Endothelial cell of umbilical vein (primary cell): Measurements from ENCODE around the gene HERC6. TPM values are rescaled to one million over a fixed set of nuclear protein-coding genes. Genes with fewer than 3 reads are reported as not detected.
"Not testable (repeated sequence)": the region's sequence is repeated elsewhere in the genome, so short reads cannot be mapped to it uniquely, and the experiment has no call there.

Experiments
- BruUV-seq: library from RNA; stranded (reverse); fragments of 400-500 nt; replicated peaks from 2 replicates; lab custom pipeline; 2021; lab: Mats Ljungman, UMichigan
- CTCF ChIA-PET: fragments of 300-600, 350-600 bp; sonication (Branson Sonifier 250); formaldehyde crosslinking; loops from one replicate; lab custom pipeline; 2021; ENCODE audit warnings: antibody characterized with exemption, inconsistent platforms; lab: Charles Lee
- POLR2A ChIA-PET: fragments of 300-600, 350-600 bp; sonication (Branson Sonifier 250); formaldehyde crosslinking; loops from one replicate; lab custom pipeline; 2021; ENCODE audit warnings: antibody characterized with exemption, inconsistent platforms; lab: Charles Lee
- DNase-seq: peaks from one replicate; pipeline ENCODE4 v3.0.0-alpha.2; 2011; ENCODE audit warnings: low read depth, low spot score
- FAIRE-seq: peaks from 2 replicates; lab custom pipeline; 2011; peaks lifted over from hg19 to GRCh38; lab: Jason Lieb, UNC
- H2AFZ ChIP-seq: 2 replicates; pipeline ENCODE4 v1.6.0; 2012; ENCODE audit warnings: low read depth, low read length, control low read depth, inconsistent platforms
- H3K27ac ChIP-seq: 2 replicates; pipeline ENCODE4 v1.5.1; 2011; ENCODE audit warnings: low read depth, mild to moderate bottlenecking, control low read depth, low read length, moderate library complexity; ENCODE audit not compliant: insufficient read depth
- H3K27me3 ChIP-seq, 2 experiments: 2 replicates each; pipeline versions ENCODE4 v1.6.0 to v1.6.1; 2011; ENCODE audit warnings: low read length in 2 of 2, mixed read lengths in 1 of 2; ENCODE audit not compliant: control insufficient read depth in 2 of 2, insufficient read depth in 2 of 2
- H3K36me3 ChIP-seq, 2 experiments: 2 replicates in 1 of 2; 3 replicates in 1 of 2; pipeline ENCODE4 v1.5.1; 2011; ENCODE audit warnings: low read length in 2 of 2, mild to moderate bottlenecking in 1 of 2, moderate library complexity in 1 of 2; ENCODE audit not compliant: control insufficient read depth in 2 of 2, insufficient read depth in 2 of 2; ENCODE audit errors: extremely low read depth in 1 of 2
- H3K4me1 ChIP-seq: 3 replicates; pipeline ENCODE4 v1.5.1; 2011; ENCODE audit warnings: mild to moderate bottlenecking, low read length; ENCODE audit not compliant: control insufficient read depth, insufficient read depth; ENCODE audit errors: extremely low read depth
- H3K4me2 ChIP-seq: 2 replicates; pipeline ENCODE4 v1.6.1; 2011; ENCODE audit warnings: low read length, control low read depth, mixed read lengths; ENCODE audit not compliant: insufficient read depth
- H3K4me3 ChIP-seq, 3 experiments: fragments of 200-600 bp in 1 of 3; sonication (generic), shearing (Covaris generic) in 1 of 3; replicated peaks in 1 of 3; 2 replicates each; pipeline ENCODE4 v1.5.1; 2011 to 2016; ENCODE audit warnings: control low read depth in 3 of 3, low read length in 3 of 3, mild to moderate bottlenecking in 2 of 3, inconsistent platforms in 1 of 3, low read depth in 1 of 3, moderate library complexity in 1 of 3; ENCODE audit not compliant: insufficient read depth in 1 of 3
- H3K79me2 ChIP-seq: 2 replicates; pipeline ENCODE4 v1.6.0; 2012; ENCODE audit warnings: low read length, inconsistent platforms; ENCODE audit not compliant: control insufficient read depth, insufficient read depth
- H3K9ac ChIP-seq: replicated peaks from 2 replicates; pipeline ENCODE3; 2011; ENCODE audit warnings: low read length, control low read depth; ENCODE audit not compliant: insufficient read depth; ENCODE audit errors: extremely low read depth
- H3K9me1 ChIP-seq: replicated peaks from 3 replicates; pipeline ENCODE4 v1.6.0; 2011; ENCODE audit warnings: mild to moderate bottlenecking, low read length; ENCODE audit not compliant: control insufficient read depth, insufficient read depth; ENCODE audit errors: extremely low read depth
- H3K9me3 ChIP-seq: replicated peaks from 2 replicates; pipeline ENCODE4 v1.5.1; 2012; ENCODE audit warnings: low read length, inconsistent platforms; ENCODE audit not compliant: control insufficient read depth, insufficient read depth
- H4K20me1 ChIP-seq: replicated peaks from 2 replicates; pipeline ENCODE3; 2011; ENCODE audit warnings: mild to moderate bottlenecking, low read length; ENCODE audit not compliant: control insufficient read depth, insufficient read depth; ENCODE audit errors: extremely low read depth
- CTCF ChIP-seq, 2 donors: IDR thresholded peaks; 1 replicate in 1 of 2; 2 replicates in 1 of 2; pipeline ENCODE4 v1.5.1; 2011; ENCODE audit warnings: low read length in 2 of 2, mild to moderate bottlenecking in 2 of 2, moderate library complexity in 2 of 2, control low read depth in 1 of 2, inconsistent platforms in 1 of 2, low read depth in 1 of 2; ENCODE audit not compliant: insufficient read depth in 1 of 2; ENCODE audit errors: extremely low read depth in 1 of 2
- EZH2 ChIP-seq: IDR thresholded peaks from 2 replicates; pipeline ENCODE4 v1.6.1; 2012; ENCODE audit warnings: borderline replicate concordance, low read depth, mild to moderate bottlenecking, moderate library complexity, low read length, inconsistent platforms; ENCODE audit not compliant: severe bottlenecking
- FOS ChIP-seq: IDR thresholded peaks from 2 replicates; pipeline ENCODE4 v1.6.1; 2011; ENCODE audit warnings: mild to moderate bottlenecking, low read length, moderate library complexity, borderline replicate concordance; ENCODE audit not compliant: insufficient read depth
- GATA2 ChIP-seq: IDR thresholded peaks from 2 replicates; pipeline ENCODE4 v1.7.0; 2011; ENCODE audit warnings: low read depth, mild to moderate bottlenecking, moderate library complexity, mixed read lengths, low read length; ENCODE audit not compliant: insufficient read length, insufficient read depth
- JUN ChIP-seq: IDR thresholded peaks from 2 replicates; pipeline ENCODE4 v1.6.1; 2011; ENCODE audit warnings: borderline replicate concordance, low read depth; ENCODE audit not compliant: insufficient read length, insufficient read depth
- MYC ChIP-seq: IDR thresholded peaks from one replicate; pipeline ENCODE4 v1.6.1; 2011; ENCODE audit warnings: mild to moderate bottlenecking, low read depth, low read length
- POLR2A ChIP-seq: IDR thresholded peaks from 2 replicates; pipeline ENCODE4 v1.6.1; 2012; ENCODE audit warnings: low read depth, mild to moderate bottlenecking, control low read depth, low read length
- POLR2AphosphoS5 ChIP-seq: IDR thresholded peaks from 2 replicates; pipeline ENCODE4 v1.6.1; 2012; ENCODE audit warnings: low read depth, mild to moderate bottlenecking, control low read depth, low read length, moderate library complexity; ENCODE audit not compliant: insufficient read depth
- dilution Hi-C: fragments of 300-500 bp; cut with MboI; formaldehyde crosslinking; loops from one replicate; pipeline ENCODE4 v1.15.0; 2019; ENCODE audit warnings: low sequenced_read_pairs; ENCODE audit not compliant: extremely low pct_ligation_motif_present
- intact Hi-C: fragments of 100-400 bp; cut with micrococcal nuclease; formaldehyde crosslinking; loops from one replicate; pipeline ENCODE4 v1.10.0; 2022
- polyA plus RNA-seq, 4 experiments: library from polyadenylated mRNA; depleted of rRNA in 3 of 4; stranded (reverse) in 3 of 4; unstranded in 1 of 4; fragments of >200 nt; gene quantifications; 2 replicates each; pipeline versions ENCODE4 v1.2.1 to v1.2.3, GENCODE V29; 2011 to 2012; ENCODE audit warnings: missing spikeins in 1 of 4
- total RNA-seq: library from RNA; stranded (reverse); gene quantifications from 2 replicates; pipeline ENCODE4 v1.2.3, GENCODE V29; 2021
- TF ChIP-seq, protein P1 (sequence below): IDR thresholded peaks from 2 replicates; pipeline ENCODE4 v1.6.1; 2011; ENCODE audit not compliant: insufficient read depth, insufficient read length

HERC6 gene
- total and polyA plus RNA-seq, 2 donors (not counting 3 experiments of a cell fraction or from before 2014, with no cell fraction given), result 2.1 to 5.0 TPM

GRCh38 chr4:88435987-88436693 lies 57.5 kb downstream of the HERC6 start:
- no peak overlapping the region for H3K4me2 ChIP-seq
- dilution Hi-C loops, result no loop called here
- no peak overlapping the region for H3K4me3 ChIP-seq
- H3K9me3 ChIP-seq, result no peaks in the 10 kb centered on the region
- no peak overlapping the region for H2AFZ ChIP-seq
- POLR2A ChIA-PET, result no interaction called here
- no peak overlapping the region for H3K9ac ChIP-seq
- CTCF ChIA-PET, result no interaction called here
- FAIRE-seq, result no peak
- no peak overlapping the region for H3K27ac ChIP-seq
- BruUV-seq, result no TSS peak
- H3K9me1 ChIP-seq, result no peaks in the 10 kb centered on the region
- intact Hi-C loops, result no loop called here
- H3K4me1 ChIP-seq, result no peaks in the 10 kb centered on the region
- H3K79me2 ChIP-seq, result no peaks in the 10 kb centered on the region
- no peaks in the 10 kb centered on the region for H4K20me1 ChIP-seq
- no peak for DNase-seq
- no peaks in the 10 kb centered on the region for H3K27me3 ChIP-seq
- TF ChIP-seq FOS, result no peak
- TF ChIP-seq EZH2, result no peak
- TF ChIP-seq JUN, result no peak
- TF ChIP-seq GATA2, result no peak
- TF ChIP-seq, protein P1, sequence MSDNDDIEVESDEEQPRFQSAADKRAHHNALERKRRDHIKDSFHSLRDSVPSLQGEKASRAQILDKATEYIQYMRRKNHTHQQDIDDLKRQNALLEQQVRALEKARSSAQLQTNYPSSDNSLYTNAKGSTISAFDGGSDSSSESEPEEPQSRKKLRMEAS, result no peak
- no peak for TF ChIP-seq CTCF (IDR thresholded peaks at IDR 0.05; ENCODE audit: extremely low read depth in 1 of 2, insufficient read depth in 1 of 2, low read depth in 1 of 2, low read length in 2 of 2)
- no peak for TF ChIP-seq POLR2AphosphoS5
- no peak for TF ChIP-seq POLR2A
- no peak for TF ChIP-seq MYC
- H3K36me3 ChIP-seq, result no peaks in the 10 kb centered on the region

- H3K79me2 ChIP-seq, FAIRE-seq, H3K9me1 ChIP-seq, dilution Hi-C loops, H3K27ac ChIP-seq, H4K20me1 ChIP-seq, POLR2A ChIA-PET, H3K9ac ChIP-seq, H3K4me1 ChIP-seq, H2AFZ ChIP-seq, intact Hi-C loops, H3K36me3 ChIP-seq, H3K4me2 ChIP-seq, H3K9me3 ChIP-seq, H3K27me3 ChIP-seq, BruUV-seq, H3K4me3 ChIP-seq, DNase-seq: not testable (repeated sequence)
- CTCF ChIA-PET, result interaction anchor here (0.8 to 1.5 kb wide), 6 partner anchors 12 to 219 kb away, joined by 3 to 4 read pairs (median 4); no protein-coding TSS in a partner anchor
Observed at GRCh38 chr4:88437873-88438272, 59.2 kb downstream of the HERC6 start.
